ENCODE data around the gene GYPA. TPM values are rescaled to one million over a fixed set of nuclear protein-coding genes. Genes with fewer than 3 reads are reported as not detected.
"Not testable (repeated sequence)": the region's sequence is repeated elsewhere in the genome, so short reads cannot be mapped to it uniquely, and the experiment has no call there.

GYPA gene
- total and polyA plus RNA-seq, 3 experiments from 2014 or later: not detected

DNA sequence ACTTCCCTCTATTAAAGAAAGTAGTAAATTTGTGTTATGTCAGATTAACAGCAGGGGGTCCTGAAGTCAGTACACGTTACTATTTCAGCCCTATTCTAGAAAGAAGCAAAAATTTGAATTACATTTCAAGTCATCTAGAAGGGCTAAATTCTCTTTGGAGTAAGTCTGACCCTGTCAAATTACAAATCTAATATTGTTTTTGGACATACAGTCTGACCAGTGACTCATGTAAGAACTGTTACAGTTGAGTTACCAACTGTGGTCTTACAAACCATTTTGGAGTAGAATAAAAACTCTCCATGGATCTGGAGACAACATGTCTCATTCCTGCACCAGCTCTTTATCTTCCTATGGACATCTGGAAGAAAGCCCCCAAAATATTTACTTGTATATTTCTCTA lies 36.0 kb upstream of the GYPA start:
- H3K27me3 ChIP-seq (ENCODE audit: insufficient read depth, low read length, poor library complexity, severe bottlenecking): no peaks in the 10 kb centered on the region
- no peak for DNase-seq
- H3K36me3 ChIP-seq (ENCODE audit: insufficient read depth, low read length): no peaks in the 10 kb centered on the region
- H3K27ac Mint-ChIP-seq: no peak overlapping the region
- no peak overlapping the region for H3K4me3 Mint-ChIP-seq
- POLR2A ChIA-PET: no interaction called here
- H3K27ac ChIP-seq (ENCODE audit: low read depth, low read length): no peak overlapping the region
- CTCF ChIA-PET: interaction anchor here (0.7 kb wide), 1 partner anchor 886 kb away, joined by 3 read pairs; no protein-coding TSS in a partner anchor
- H3K27me3 Mint-ChIP-seq: peaks cover 0 to 5% of the 10 kb centered on the region in 2 donors
- no peaks in the 10 kb centered on the region for H3K36me3 Mint-ChIP-seq
- H3K4me1 ChIP-seq (ENCODE audit: insufficient read depth, low read length): no peaks in the 10 kb centered on the region
- H3K4me1 Mint-ChIP-seq: peaks cover 0 to 4% (median 2%) of the 10 kb centered on the region in 3 donors
- no peaks in the 10 kb centered on the region for H3K9me3 ChIP-seq (ENCODE audit: low read length)
- no peaks in the 10 kb centered on the region for H3K9me3 Mint-ChIP-seq
- no peak overlapping the region for H3K4me3 ChIP-seq (ENCODE audit: low read length)

DNA sequence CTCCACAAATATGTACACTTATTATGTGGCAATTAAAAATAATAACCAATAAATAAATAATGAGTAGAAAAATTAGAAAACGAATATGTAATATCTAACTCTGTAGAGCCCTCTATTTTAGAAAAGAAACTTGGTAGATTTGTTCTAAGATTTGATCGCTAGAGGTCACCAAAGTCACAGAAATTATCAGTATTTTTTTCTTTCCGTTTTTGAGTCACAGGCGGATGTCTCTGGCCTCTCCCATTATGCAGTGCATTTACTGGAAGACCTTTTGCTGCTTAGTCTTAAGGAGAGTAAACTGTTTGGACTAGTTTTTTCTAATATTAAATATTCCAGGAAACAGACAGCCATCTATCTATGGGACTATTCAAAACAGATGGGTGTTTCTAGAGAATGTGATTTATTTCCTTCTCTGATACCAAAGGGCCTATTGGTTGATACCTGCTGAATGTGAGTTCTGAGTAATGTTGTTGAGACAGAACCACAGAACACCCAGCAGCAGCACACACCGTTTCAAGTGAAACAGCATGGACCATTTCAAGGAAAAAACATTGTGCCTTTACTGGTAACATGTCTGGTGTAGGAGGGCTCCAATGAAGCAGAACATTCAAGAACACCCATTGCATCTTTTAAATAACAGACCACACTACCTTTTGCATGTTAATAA lies 34.0 kb upstream of the GYPA start:
- peak overlapping the region in 2 of 8 donors; percentile 15 to 38 for H3K27ac Mint-ChIP-seq
- POLR2A ChIA-PET: no interaction called here

GRCh38 chr4:144171697-144172096 lies 31.2 kb upstream of the GYPA start:
- Histone ChIP-seq H3K4me1 (ENCODE audit: insufficient read depth, low read length) (no peaks in the 10 kb centered on the region), H3K4me3 (ENCODE audit: low read length) (no peak overlapping the region), H3K36me3 (ENCODE audit: insufficient read depth, low read length) (no peaks in the 10 kb centered on the region), H3K27me3 (ENCODE audit: insufficient read depth, low read length, poor library complexity, severe bottlenecking) (no peaks in the 10 kb centered on the region), H3K27ac (ENCODE audit: low read depth, low read length) (no peak overlapping the region), H3K9me3 (ENCODE audit: low read length) (no peaks in the 10 kb centered on the region)
- Mint-ChIP-seq H3K4me1 (peaks cover 0 to 4% (median 2%) of the 10 kb centered on the region in 3 donors), H3K27ac (no peak overlapping the region), H3K4me3 (no peak overlapping the region), H3K36me3 (no peaks in the 10 kb centered on the region), H3K27me3 (peaks cover 5 to 42% of the 10 kb centered on the region in 2 donors), H3K9me3 (no peaks in the 10 kb centered on the region)
- DNase-seq: no peak
- ChIA-PET CTCF (no interaction called here), POLR2A (no interaction called here)

More for the DNA sequence above, 34.0 kb upstream of the GYPA start:
- no peaks in the 10 kb centered on the region for H3K27me3 ChIP-seq (ENCODE audit: insufficient read depth, low read length, poor library complexity, severe bottlenecking)
- no peak overlapping the region for H3K27ac ChIP-seq (ENCODE audit: low read depth, low read length)
- H3K27me3 Mint-ChIP-seq: peaks cover 0 to 21% of the 10 kb centered on the region in 2 donors
- H3K4me1 Mint-ChIP-seq: peaks cover 0 to 4% (median 2%) of the 10 kb centered on the region in 3 donors
- no peak overlapping the region for H3K4me3 Mint-ChIP-seq
- CTCF ChIA-PET: interaction anchor here (1.0 kb wide), 1 partner anchor 888 kb away, joined by 4 read pairs; no protein-coding TSS in a partner anchor
- no peaks in the 10 kb centered on the region for H3K36me3 Mint-ChIP-seq
- DNase-seq: peak in 2 of 5 donors; percentile 23 to 32
- no peaks in the 10 kb centered on the region for H3K9me3 ChIP-seq (ENCODE audit: low read length)
- H3K36me3 ChIP-seq (ENCODE audit: insufficient read depth, low read length): no peaks in the 10 kb centered on the region
- H3K4me1 ChIP-seq (ENCODE audit: insufficient read depth, low read length): no peaks in the 10 kb centered on the region
- H3K4me3 ChIP-seq (ENCODE audit: low read length): no peak overlapping the region
- H3K9me3 Mint-ChIP-seq: no peaks in the 10 kb centered on the region

DNA sequence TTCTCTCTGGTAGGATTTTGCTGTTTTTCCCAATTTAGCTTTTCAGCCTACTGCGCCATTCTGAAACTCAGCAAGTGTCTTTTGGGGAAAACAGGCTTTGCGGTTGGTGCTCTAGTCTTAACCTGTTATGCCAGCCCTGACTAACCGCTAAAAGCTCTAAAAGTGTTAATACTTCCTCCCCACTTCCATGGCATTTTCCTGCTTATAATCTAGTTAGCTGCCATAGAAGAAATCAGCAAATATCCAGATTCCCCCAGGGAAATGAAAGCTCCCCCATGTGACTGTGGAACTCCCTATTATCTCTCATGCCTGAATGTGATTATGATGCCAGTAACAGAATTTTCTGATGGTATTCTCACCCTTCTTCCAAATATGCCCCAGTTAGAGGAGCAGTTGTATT lies 28.7 kb upstream of the GYPA start:
- no peaks in the 10 kb centered on the region for H3K36me3 ChIP-seq (ENCODE audit: insufficient read depth, low read length)
- no peak for DNase-seq
- no peaks in the 10 kb centered on the region for H3K4me1 ChIP-seq (ENCODE audit: insufficient read depth, low read length)
- Mint-ChIP-seq H3K4me3 (no peak overlapping the region), H3K9me3 (peaks cover 0 to 3% (median 0%) of the 10 kb centered on the region in 5 donors), H3K36me3 (no peaks in the 10 kb centered on the region), H3K27me3 (peaks cover 5 to 42% of the 10 kb centered on the region in 2 donors), H3K27ac (no peak overlapping the region), H3K4me1 (no peaks in the 10 kb centered on the region)
- POLR2A ChIA-PET: no interaction called here
- H3K27me3 ChIP-seq (ENCODE audit: insufficient read depth, low read length, poor library complexity, severe bottlenecking): no peaks in the 10 kb centered on the region
- H3K9me3 ChIP-seq (ENCODE audit: low read length): no peaks in the 10 kb centered on the region
- H3K27ac ChIP-seq (ENCODE audit: low read depth, low read length): no peak overlapping the region
- CTCF ChIA-PET: no interaction called here
- no peak overlapping the region for H3K4me3 ChIP-seq (ENCODE audit: low read length)

- Histone ChIP-seq H3K9me3 (ENCODE audit: low read length) (no peaks in the 10 kb centered on the region), H3K27ac (ENCODE audit: low read depth, low read length) (no peak overlapping the region), H3K36me3 (ENCODE audit: insufficient read depth, low read length) (no peaks in the 10 kb centered on the region), H3K4me3 (ENCODE audit: low read length) (no peak overlapping the region), H3K4me1 (ENCODE audit: insufficient read depth, low read length) (no peaks in the 10 kb centered on the region), H3K27me3 (ENCODE audit: insufficient read depth, low read length, poor library complexity, severe bottlenecking) (no peaks in the 10 kb centered on the region)
- ChIA-PET CTCF (no interaction called here), POLR2A (no interaction called here)
- DNase-seq: no peak
- Mint-ChIP-seq H3K4me1 (no peaks in the 10 kb centered on the region), H3K9me3 (peaks cover 6 to 12% (median 9%) of the 10 kb centered on the region in 5 donors), H3K36me3 (no peaks in the 10 kb centered on the region), H3K27ac (no peak overlapping the region), H3K27me3 (peaks cover 3 to 5% of the 10 kb centered on the region in 2 donors), H3K4me3 (no peak overlapping the region)
Observed at GRCh38 chr4:144154044-144154443, 13.5 kb upstream of the GYPA start.

DNA sequence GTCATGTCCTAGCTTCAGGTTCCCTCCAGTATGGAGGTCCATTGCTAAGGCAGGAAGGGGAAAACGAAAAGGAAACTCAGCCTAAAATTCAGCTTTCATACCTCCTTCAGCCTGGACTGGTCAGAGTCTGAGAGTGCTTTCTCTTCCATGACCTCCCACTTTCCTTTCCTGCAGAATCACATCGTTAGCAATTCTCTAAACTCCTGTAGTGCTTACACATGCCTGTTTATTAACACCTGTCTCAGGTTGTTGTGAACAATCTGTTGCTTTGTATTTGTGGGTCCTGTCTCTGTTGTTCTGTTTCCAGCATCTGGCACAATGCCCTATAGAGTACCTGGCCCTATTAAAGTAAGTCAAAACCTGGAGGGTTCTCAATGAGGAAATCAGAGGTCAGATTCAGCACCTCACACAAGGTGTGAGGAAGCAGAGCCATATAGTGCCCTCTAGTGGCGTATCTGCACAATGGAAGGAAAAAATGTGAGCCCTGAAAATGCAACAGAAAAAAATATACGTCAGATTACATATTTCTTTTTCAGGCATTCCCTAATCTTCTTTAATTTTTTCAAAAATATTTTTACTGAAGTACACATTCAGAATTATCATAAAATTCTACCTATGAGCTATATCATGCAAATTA lies 2.3 kb upstream of the GYPA start:
- H3K27ac ChIP-seq (ENCODE audit: low read depth, low read length); H3K36me3 Mint-ChIP-seq; POLR2A ChIA-PET; H3K27ac Mint-ChIP-seq; H3K9me3 ChIP-seq (ENCODE audit: low read length); H3K36me3 ChIP-seq (ENCODE audit: insufficient read depth, low read length); H3K27me3 ChIP-seq (ENCODE audit: insufficient read depth, low read length, poor library complexity, severe bottlenecking); H3K4me1 Mint-ChIP-seq; CTCF ChIA-PET; H3K4me3 ChIP-seq (ENCODE audit: low read length); H3K4me3 Mint-ChIP-seq; H3K9me3 Mint-ChIP-seq; H3K4me1 ChIP-seq (ENCODE audit: insufficient read depth, low read length); H3K27me3 Mint-ChIP-seq: not testable (repeated sequence)
- peak in 2 of 5 donors; percentile 18 to 49 for DNase-seq

DNA sequence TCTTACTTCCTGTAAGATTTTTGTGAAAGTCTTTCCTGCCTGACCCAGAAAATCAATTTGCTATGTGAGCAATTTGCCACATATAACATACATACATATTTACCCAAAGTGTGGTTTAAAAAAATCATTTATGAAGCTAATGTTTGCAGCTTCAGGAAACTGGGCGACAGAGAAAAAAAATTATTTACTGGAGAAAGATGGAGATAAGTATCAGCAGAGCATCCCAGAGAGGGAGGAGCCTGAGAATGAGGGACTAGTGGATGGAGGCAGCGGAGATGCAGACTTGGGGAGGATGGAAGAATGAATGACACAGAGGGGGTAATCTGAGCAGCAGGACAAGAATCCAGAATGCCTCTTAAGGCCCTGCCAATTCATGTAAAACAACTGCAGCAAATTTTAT lies 975 bp upstream of the GYPA start:
- H3K4me1 Mint-ChIP-seq: no peaks in the 10 kb centered on the region

GRCh38 chr4:144139991-144140390 lies 527 bp downstream of the GYPA start:
- H3K27me3 Mint-ChIP-seq; CTCF ChIA-PET; H3K4me1 ChIP-seq (ENCODE audit: insufficient read depth, low read length); H3K4me1 Mint-ChIP-seq; H3K9me3 ChIP-seq (ENCODE audit: low read length); H3K4me3 ChIP-seq (ENCODE audit: low read length); H3K36me3 Mint-ChIP-seq; H3K4me3 Mint-ChIP-seq; POLR2A ChIA-PET; H3K36me3 ChIP-seq (ENCODE audit: insufficient read depth, low read length); H3K9me3 Mint-ChIP-seq; H3K27me3 ChIP-seq (ENCODE audit: insufficient read depth, low read length, poor library complexity, severe bottlenecking); DNase-seq; H3K27ac Mint-ChIP-seq; H3K27ac ChIP-seq (ENCODE audit: low read depth, low read length): not testable (repeated sequence)

More for the DNA sequence above, 975 bp upstream of the GYPA start:
- CTCF ChIA-PET: no interaction called here
- no peaks in the 10 kb centered on the region for H3K36me3 Mint-ChIP-seq
- H3K4me3 ChIP-seq (ENCODE audit: low read length): no peak overlapping the region
- no peak for DNase-seq
- H3K27ac ChIP-seq (ENCODE audit: low read depth, low read length): no peak overlapping the region
- H3K9me3 Mint-ChIP-seq: no peaks in the 10 kb centered on the region
- no peaks in the 10 kb centered on the region for H3K27me3 ChIP-seq (ENCODE audit: insufficient read depth, low read length, poor library complexity, severe bottlenecking)
- no peaks in the 10 kb centered on the region for H3K36me3 ChIP-seq (ENCODE audit: insufficient read depth, low read length)
- H3K27me3 Mint-ChIP-seq: peaks cover 0 to 2% of the 10 kb centered on the region in 2 donors
- POLR2A ChIA-PET: no interaction called here
- no peaks in the 10 kb centered on the region for H3K4me1 ChIP-seq (ENCODE audit: insufficient read depth, low read length)
- H3K9me3 ChIP-seq (ENCODE audit: low read length): no peaks in the 10 kb centered on the region
- no peak overlapping the region for H3K27ac Mint-ChIP-seq
- no peak overlapping the region for H3K4me3 Mint-ChIP-seq
